Esophagus muscularis mucosa (tissue), 3 donors: ENCODE measurements around the gene VCX3A.

Experiments
- POLR2A ChIP-seq: fragments of 450-650 bp; IDR thresholded peaks from one replicate; pipeline ENCODE4 v1.6.1; 2017; ENCODE audit warnings: antibody characterized with exemption, moderate library complexity, mild to moderate bottlenecking, low read depth
- TF ChIP-seq, protein P1 (sequence below), 3 experiments: fragments of 200-600 bp in 2 of 3; fragments of 450-650 bp in 1 of 3; sonication (generic) in 2 of 3; IDR thresholded peaks; one replicate each; pipeline ENCODE4 v1.5.1; 2017 to 2019; ENCODE audit warnings: antibody characterized with exemption in 3 of 3, mild to moderate bottlenecking in 2 of 3, moderate library complexity in 1 of 3

- TF ChIP-seq, protein P1, sequence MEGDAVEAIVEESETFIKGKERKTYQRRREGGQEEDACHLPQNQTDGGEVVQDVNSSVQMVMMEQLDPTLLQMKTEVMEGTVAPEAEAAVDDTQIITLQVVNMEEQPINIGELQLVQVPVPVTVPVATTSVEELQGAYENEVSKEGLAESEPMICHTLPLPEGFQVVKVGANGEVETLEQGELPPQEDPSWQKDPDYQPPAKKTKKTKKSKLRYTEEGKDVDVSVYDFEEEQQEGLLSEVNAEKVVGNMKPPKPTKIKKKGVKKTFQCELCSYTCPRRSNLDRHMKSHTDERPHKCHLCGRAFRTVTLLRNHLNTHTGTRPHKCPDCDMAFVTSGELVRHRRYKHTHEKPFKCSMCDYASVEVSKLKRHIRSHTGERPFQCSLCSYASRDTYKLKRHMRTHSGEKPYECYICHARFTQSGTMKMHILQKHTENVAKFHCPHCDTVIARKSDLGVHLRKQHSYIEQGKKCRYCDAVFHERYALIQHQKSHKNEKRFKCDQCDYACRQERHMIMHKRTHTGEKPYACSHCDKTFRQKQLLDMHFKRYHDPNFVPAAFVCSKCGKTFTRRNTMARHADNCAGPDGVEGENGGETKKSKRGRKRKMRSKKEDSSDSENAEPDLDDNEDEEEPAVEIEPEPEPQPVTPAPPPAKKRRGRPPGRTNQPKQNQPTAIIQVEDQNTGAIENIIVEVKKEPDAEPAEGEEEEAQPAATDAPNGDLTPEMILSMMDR (IDR thresholded peaks at IDR 0.05) = no peak
- no peak for TF ChIP-seq POLR2A
Observed at GRCh38 chrX:6517376-6517775, 17.5 kb downstream of the VCX3A start.
